GM21381 (cell line): Measurements from ENCODE around the gene NTSR2.

Experiments used
- ATAC-seq: cut with Tn5 transposase; IDR thresholded peaks from one replicate; pipeline ENCODE4 v1.9.1; 2021; ENCODE audit warnings: mild to moderate bottlenecking, moderate library complexity; ENCODE audit not compliant: unreplicated experiment

NTSR2 gene

GRCh38 chr2:11669454-11670291, at the start of gene NTSR2:
TSS of gene NTSR2 (minus strand) at chr2:11670195. CDS start at chr2:11670129, 66 bp downstream.
- no peak for ATAC-seq

GRCh38 chr2:11719230-11719977, 49.4 kb upstream of the NTSR2 start:
- no peak for ATAC-seq

- ATAC-seq: no peak
Measured at GRCh38 chr2:11718606-11719005, 48.6 kb upstream of the NTSR2 start.

GRCh38 chr2:11717623-11718022, 47.6 kb upstream of the NTSR2 start:
- no peak for ATAC-seq

GRCh38 chr2:11716689-11717321, 46.8 kb upstream of the NTSR2 start:
- ATAC-seq: no peak

GRCh38 chr2:11715987-11716652, 46.1 kb upstream of the NTSR2 start:
- no peak for ATAC-seq

- no peak for ATAC-seq
Measured at GRCh38 chr2:11713815-11714214, 43.8 kb upstream of the NTSR2 start.

- no peak for ATAC-seq
Measured at GRCh38 chr2:11712866-11713265, 42.9 kb upstream of the NTSR2 start.

GRCh38 chr2:11711751-11712150, 41.8 kb upstream of the NTSR2 start:
- no peak for ATAC-seq

GRCh38 chr2:11711354-11711716, 41.3 kb upstream of the NTSR2 start:
- ATAC-seq: no peak

- no peak for ATAC-seq
Measured at GRCh38 chr2:11710632-11711353, 40.8 kb upstream of the NTSR2 start.

GRCh38 chr2:11710210-11710609, 40.2 kb upstream of the NTSR2 start:
- no peak for ATAC-seq

GRCh38 chr2:11709293-11709692, 39.3 kb upstream of the NTSR2 start:
- no peak for ATAC-seq

GRCh38 chr2:11708106-11708505, 38.1 kb upstream of the NTSR2 start:
- no peak for ATAC-seq

GRCh38 chr2:11705711-11706110, 35.7 kb upstream of the NTSR2 start:
- ATAC-seq: no peak

- ATAC-seq: no peak
Measured at GRCh38 chr2:11705063-11705462, 35.1 kb upstream of the NTSR2 start.

- ATAC-seq: no peak
Measured at GRCh38 chr2:11703700-11704099, 33.7 kb upstream of the NTSR2 start.

- no peak for ATAC-seq
Measured at GRCh38 chr2:11702946-11703345, 33.0 kb upstream of the NTSR2 start.

GRCh38 chr2:11701751-11702301, 31.8 kb upstream of the NTSR2 start:
- ATAC-seq: no peak

GRCh38 chr2:11701206-11701605, 31.2 kb upstream of the NTSR2 start:
- no peak for ATAC-seq
